ENCODE measurements around the gene AGL.
"Not testable (repeated sequence)": the region's sequence is repeated elsewhere in the genome, so short reads cannot be mapped to it uniquely, and the experiment has no call there.

AGL gene

GRCh38 chr1:99886841-99887240, 36.7 kb downstream of the AGL start:
- Histone ChIP-seq H3K9me3 (ENCODE audit: low read depth, low read length) (no peaks in the 10 kb centered on the region), H3K36me3 (ENCODE audit: insufficient read depth, low read length) (peaks cover 65% of the 10 kb centered on the region), H3K4me3 (no peak overlapping the region), H3K9ac (ENCODE audit: insufficient read length) (no peak overlapping the region), H3K27ac (no peak overlapping the region)
- no peak for DNase-seq (ENCODE audit: low read depth, low spot score)
- no peak for TF ChIP-seq EZH2 (IDR thresholded peaks at IDR 0.05)
- no peak for TF ChIP-seq POLR2AphosphoS5 (IDR thresholded peaks at IDR 0.05; ENCODE audit: borderline replicate concordance, low read depth, low read length)
- no peak for TF ChIP-seq FOXP2 (optimal IDR thresholded peaks at IDR 0.05; ENCODE audit: control extremely low read depth, extremely low read length, insufficient read depth)

GRCh38 chr1:99887890-99888289, 37.7 kb downstream of the AGL start:
- Histone ChIP-seq H3K9ac (ENCODE audit: insufficient read length) (no peak overlapping the region), H3K9me3 (ENCODE audit: low read depth, low read length) (no peaks in the 10 kb centered on the region)
- no peak for DNase-seq (ENCODE audit: low read depth, low spot score)

GRCh38 chr1:99891997-99892396, 41.8 kb downstream of the AGL start:
- no peak for DNase-seq (ENCODE audit: low read depth, low spot score)
- H3K9ac ChIP-seq (ENCODE audit: insufficient read length) = no peak overlapping the region
- TF ChIP-seq FOXP2 (optimal IDR thresholded peaks at IDR 0.05; ENCODE audit: control extremely low read depth, extremely low read length, insufficient read depth) = no peak
- no peak for TF ChIP-seq POLR2AphosphoS5 (IDR thresholded peaks at IDR 0.05; ENCODE audit: borderline replicate concordance, low read depth, low read length)
- no peak for TF ChIP-seq EZH2 (IDR thresholded peaks at IDR 0.05)
- H3K4me3 ChIP-seq = no peak overlapping the region
- peaks cover 43% of the 10 kb centered on the region for H3K36me3 ChIP-seq (ENCODE audit: insufficient read depth, low read length)
- no peak overlapping the region for H3K27ac ChIP-seq
- H3K9me3 ChIP-seq (ENCODE audit: low read depth, low read length) = no peaks in the 10 kb centered on the region

More at GRCh38 chr1:99887890-99888289, 37.7 kb downstream of the AGL start:
- TF ChIP-seq EZH2 (IDR thresholded peaks at IDR 0.05) = no peak
- no peak for TF ChIP-seq POLR2AphosphoS5 (IDR thresholded peaks at IDR 0.05; ENCODE audit: borderline replicate concordance, low read depth, low read length)
- no peak for TF ChIP-seq FOXP2 (optimal IDR thresholded peaks at IDR 0.05; ENCODE audit: control extremely low read depth, extremely low read length, insufficient read depth)
- no peak overlapping the region for H3K27ac ChIP-seq
- H3K36me3 ChIP-seq (ENCODE audit: insufficient read depth, low read length) = peaks cover 60% of the 10 kb centered on the region
- H3K4me3 ChIP-seq = no peak overlapping the region

GRCh38 chr1:99903278-99903677, 53.1 kb downstream of the AGL start:
- not testable (repeated sequence) for DNase-seq (ENCODE audit: low read depth, low spot score); H3K9ac ChIP-seq (ENCODE audit: insufficient read length); H3K9me3 ChIP-seq (ENCODE audit: low read depth, low read length); H3K4me3 ChIP-seq; H3K27ac ChIP-seq
- peaks cover 18% of the 10 kb centered on the region for H3K36me3 ChIP-seq (ENCODE audit: insufficient read depth, low read length)

- no peak overlapping the region for H3K4me3 ChIP-seq
- no peak for TF ChIP-seq POLR2AphosphoS5 (IDR thresholded peaks at IDR 0.05; ENCODE audit: borderline replicate concordance, low read depth, low read length)
- no peak for TF ChIP-seq EZH2 (IDR thresholded peaks at IDR 0.05)
- TF ChIP-seq FOXP2 (optimal IDR thresholded peaks at IDR 0.05; ENCODE audit: control extremely low read depth, extremely low read length, insufficient read depth) = no peak
Measured at GRCh38 chr1:99906535-99906934, 56.4 kb downstream of the AGL start.

GRCh38 chr1:99917214-99917613, 67.1 kb downstream of the AGL start:
- no peak overlapping the region for H3K4me3 ChIP-seq
- H3K36me3 ChIP-seq (ENCODE audit: insufficient read depth, low read length) = peaks cover 21% of the 10 kb centered on the region
- no peak overlapping the region for H3K9ac ChIP-seq (ENCODE audit: insufficient read length)
- no peak for DNase-seq (ENCODE audit: low read depth, low spot score)
- H3K9me3 ChIP-seq (ENCODE audit: low read depth, low read length) = no peaks in the 10 kb centered on the region
- no peak overlapping the region for H3K27ac ChIP-seq
- TF ChIP-seq FOXP2 (optimal IDR thresholded peaks at IDR 0.05; ENCODE audit: control extremely low read depth, extremely low read length, insufficient read depth) (no peak), EZH2 (IDR thresholded peaks at IDR 0.05) (no peak), POLR2AphosphoS5 (IDR thresholded peaks at IDR 0.05; ENCODE audit: borderline replicate concordance, low read depth, low read length) (no peak)

More at GRCh38 chr1:99906535-99906934, 56.4 kb downstream of the AGL start:
- 0 out of 2 replicates have a peak, but pooled peaks cover 2% of the 10 kb centered on the region for H3K9me3 ChIP-seq (ENCODE audit: low read depth, low read length)
- no peak overlapping the region for H3K27ac ChIP-seq
- DNase-seq (ENCODE audit: low read depth, low spot score) = no peak
- H3K9ac ChIP-seq (ENCODE audit: insufficient read length) = no peak overlapping the region
- peaks cover 26% of the 10 kb centered on the region for H3K36me3 ChIP-seq (ENCODE audit: insufficient read depth, low read length)

- TF ChIP-seq POLR2AphosphoS5 (IDR thresholded peaks at IDR 0.05; ENCODE audit: borderline replicate concordance, low read depth, low read length) = no peak
- TF ChIP-seq EZH2 (IDR thresholded peaks at IDR 0.05) = no peak
- no peak for TF ChIP-seq FOXP2 (optimal IDR thresholded peaks at IDR 0.05; ENCODE audit: control extremely low read depth, extremely low read length, insufficient read depth)
- H3K27ac ChIP-seq = no peak overlapping the region
Measured at GRCh38 chr1:99919220-99919619, 69.1 kb downstream of the AGL start.

GRCh38 chr1:99934801-99935200, 84.6 kb downstream of the AGL start:
- no peak overlapping the region for H3K27ac ChIP-seq
- DNase-seq (ENCODE audit: low read depth, low spot score) = no peak
- TF ChIP-seq POLR2AphosphoS5 (IDR thresholded peaks at IDR 0.05; ENCODE audit: borderline replicate concordance, low read depth, low read length) (no peak), EZH2 (IDR thresholded peaks at IDR 0.05) (no peak), FOXP2 (optimal IDR thresholded peaks at IDR 0.05; ENCODE audit: control extremely low read depth, extremely low read length, insufficient read depth) (no peak)
- no peaks in the 10 kb centered on the region for H3K9me3 ChIP-seq (ENCODE audit: low read depth, low read length)
- no peaks in the 10 kb centered on the region for H3K36me3 ChIP-seq (ENCODE audit: insufficient read depth, low read length)
- no peak overlapping the region for H3K4me3 ChIP-seq
- H3K9ac ChIP-seq (ENCODE audit: insufficient read length) = no peak overlapping the region

More at GRCh38 chr1:99919220-99919619, 69.1 kb downstream of the AGL start:
- H3K4me3 ChIP-seq = no peak overlapping the region
- H3K9me3 ChIP-seq (ENCODE audit: low read depth, low read length) = no peaks in the 10 kb centered on the region
- H3K36me3 ChIP-seq (ENCODE audit: insufficient read depth, low read length) = peaks cover 10% of the 10 kb centered on the region
- DNase-seq (ENCODE audit: low read depth, low spot score) = no peak
- no peak overlapping the region for H3K9ac ChIP-seq (ENCODE audit: insufficient read length)

GRCh38 chr1:99935534-99935933, 85.4 kb downstream of the AGL start:
- no peak overlapping the region for H3K27ac ChIP-seq
- TF ChIP-seq EZH2 (IDR thresholded peaks at IDR 0.05) (no peak), FOXP2 (optimal IDR thresholded peaks at IDR 0.05; ENCODE audit: control extremely low read depth, extremely low read length, insufficient read depth) (no peak), POLR2AphosphoS5 (IDR thresholded peaks at IDR 0.05; ENCODE audit: borderline replicate concordance, low read depth, low read length) (no peak)
- DNase-seq (ENCODE audit: low read depth, low spot score) = no peak
- no peaks in the 10 kb centered on the region for H3K9me3 ChIP-seq (ENCODE audit: low read depth, low read length)
- H3K4me3 ChIP-seq = no peak overlapping the region
- no peak overlapping the region for H3K9ac ChIP-seq (ENCODE audit: insufficient read length)
- H3K36me3 ChIP-seq (ENCODE audit: insufficient read depth, low read length) = no peaks in the 10 kb centered on the region
